Right lobe of liver (tissue), 4 donors: ENCODE results near the gene TLX3.

Experiments used
- POLR2A ChIP-seq: fragments of 450-650 bp; IDR thresholded peaks from one replicate; pipeline ENCODE4 v1.6.1; 2017; ENCODE audit warnings: antibody characterized with exemption, mild to moderate bottlenecking
- TF ChIP-seq, protein P1 (sequence below), 4 donors: fragments of 200-600 bp in 3 of 4; fragments of 450-650 bp in 1 of 4; IDR thresholded peaks; one replicate each; pipeline versions ENCODE4 v1.5.1 to v1.8.0; 2016 to 2022; ENCODE audit warnings: antibody characterized with exemption in 4 of 4, mild to moderate bottlenecking in 2 of 4
- donor health status: DM: no; HTN: no; CAD: no.
- donor health status: DM: no; HTN: no; CAD: no.
- donor health status: DM: no; HTN: yes; CAD: no.

GRCh38 chr5:171340042-171340441, 31.0 kb downstream of the TLX3 start:
- TF ChIP-seq, protein P1, sequence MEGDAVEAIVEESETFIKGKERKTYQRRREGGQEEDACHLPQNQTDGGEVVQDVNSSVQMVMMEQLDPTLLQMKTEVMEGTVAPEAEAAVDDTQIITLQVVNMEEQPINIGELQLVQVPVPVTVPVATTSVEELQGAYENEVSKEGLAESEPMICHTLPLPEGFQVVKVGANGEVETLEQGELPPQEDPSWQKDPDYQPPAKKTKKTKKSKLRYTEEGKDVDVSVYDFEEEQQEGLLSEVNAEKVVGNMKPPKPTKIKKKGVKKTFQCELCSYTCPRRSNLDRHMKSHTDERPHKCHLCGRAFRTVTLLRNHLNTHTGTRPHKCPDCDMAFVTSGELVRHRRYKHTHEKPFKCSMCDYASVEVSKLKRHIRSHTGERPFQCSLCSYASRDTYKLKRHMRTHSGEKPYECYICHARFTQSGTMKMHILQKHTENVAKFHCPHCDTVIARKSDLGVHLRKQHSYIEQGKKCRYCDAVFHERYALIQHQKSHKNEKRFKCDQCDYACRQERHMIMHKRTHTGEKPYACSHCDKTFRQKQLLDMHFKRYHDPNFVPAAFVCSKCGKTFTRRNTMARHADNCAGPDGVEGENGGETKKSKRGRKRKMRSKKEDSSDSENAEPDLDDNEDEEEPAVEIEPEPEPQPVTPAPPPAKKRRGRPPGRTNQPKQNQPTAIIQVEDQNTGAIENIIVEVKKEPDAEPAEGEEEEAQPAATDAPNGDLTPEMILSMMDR (IDR thresholded peaks at IDR 0.05): no peak
- TF ChIP-seq POLR2A: no peak
